Pons (tissue), 1 donor: Measurements from ENCODE around the gene TMEM129.
A peak's percentile ranks its signal among the peaks of the same experiment; 100 is the strongest.

Experiments
- DNase-seq: peaks from one replicate; pipeline ENCODE4 v3.0.0-alpha.2; 2016; ENCODE audit warnings: low spot score

Gene TMEM129

GRCh38 chr4:1744552-1744951 lies 23.4 kb upstream of the TMEM129 start:
- no peak for DNase-seq

GRCh38 chr4:1743975-1744374 lies 22.9 kb upstream of the TMEM129 start:
- DNase-seq = no peak

- no peak for DNase-seq
Measured at GRCh38 chr4:1743551-1743950, 22.4 kb upstream of the TMEM129 start.

- DNase-seq = no peak
Measured at GRCh38 chr4:1741208-1741607, 20.1 kb upstream of the TMEM129 start.

- DNase-seq = no peak
Measured at GRCh38 chr4:1740021-1740545, 19.0 kb upstream of the TMEM129 start.

GRCh38 chr4:1739358-1739757 lies 18.2 kb upstream of the TMEM129 start:
- no peak for DNase-seq

GRCh38 chr4:1738410-1738809 lies 17.3 kb upstream of the TMEM129 start:
- DNase-seq = no peak

GRCh38 chr4:1737666-1738065 lies 16.5 kb upstream of the TMEM129 start:
- DNase-seq = no peak

- no peak for DNase-seq
Measured at GRCh38 chr4:1736812-1737211, 15.7 kb upstream of the TMEM129 start.

- no peak for DNase-seq
Measured at GRCh38 chr4:1735215-1735614, 14.1 kb upstream of the TMEM129 start.

- DNase-seq = no peak
Measured at GRCh38 chr4:1732911-1733310, 11.8 kb upstream of the TMEM129 start.

- no peak for DNase-seq
Measured at GRCh38 chr4:1731180-1731579, 10.1 kb upstream of the TMEM129 start.

- no peak for DNase-seq
Measured at GRCh38 chr4:1730532-1731135, 9.5 kb upstream of the TMEM129 start.

- DNase-seq = no peak
Measured at GRCh38 chr4:1728061-1728980, 7.2 kb upstream of the TMEM129 start.

- DNase-seq = no peak
Measured at GRCh38 chr4:1727117-1728031, 6.3 kb upstream of the TMEM129 start.

GRCh38 chr4:1726146-1726934 lies 5.2 kb upstream of the TMEM129 start:
- DNase-seq = peak; percentile 95

- no peak for DNase-seq
Measured at GRCh38 chr4:1725521-1725920, 4.4 kb upstream of the TMEM129 start.

- DNase-seq = no peak
Measured at GRCh38 chr4:1723131-1723801, 2.1 kb upstream of the TMEM129 start.

GRCh38 chr4:1722551-1723118 lies 1.5 kb upstream of the TMEM129 start:
- no peak for DNase-seq
